HEK293 (cell line): ENCODE data around the gene EPHB1.

Experiments
- AEBP2 ChIP-seq: fragments of 450-650 bp; formaldehyde crosslinking; IDR thresholded peaks from 2 replicates; pipeline ENCODE4 v1.5.1; 2016; ENCODE audit warnings: missing biosample characterization, missing genetic modification characterization, borderline replicate concordance
- CTCF ChIP-seq: fragments of 450-650 bp; formaldehyde crosslinking; IDR thresholded peaks from 2 replicates; pipeline ENCODE4 v1.5.1; 2016; ENCODE audit warnings: missing biosample characterization, missing genetic modification characterization
- MEIS1 ChIP-seq: sonication (generic); formaldehyde crosslinking; IDR thresholded peaks from 2 replicates; pipeline ENCODE4 v1.8.1; 2022; ENCODE audit warnings: missing genetic modification reagents, mild to moderate bottlenecking, borderline replicate concordance
- MZF1 ChIP-seq: fragments of 450-650 bp; formaldehyde crosslinking; IDR thresholded peaks from 2 replicates; pipeline ENCODE4 v1.5.1; 2017; ENCODE audit warnings: missing biosample characterization, missing genetic modification characterization, borderline replicate concordance
- OVOL3 ChIP-seq: fragments of 450-650 bp; formaldehyde crosslinking; IDR thresholded peaks from 2 replicates; pipeline ENCODE4 v1.5.1; 2016; ENCODE audit warnings: missing biosample characterization, missing genetic modification characterization
- ZBTB11 ChIP-seq: fragments of 450-650 bp; formaldehyde crosslinking; conservative IDR thresholded peaks from 2 replicates; pipeline ENCODE4 v1.5.1; 2016; ENCODE audit warnings: low read depth, missing biosample characterization, missing genetic modification characterization
- ZBTB17 ChIP-seq: fragments of 450-650 bp; formaldehyde crosslinking; IDR thresholded peaks from 2 replicates; pipeline ENCODE4 v1.5.1; 2016; ENCODE audit warnings: missing biosample characterization, missing genetic modification characterization
- ZNF404 ChIP-seq: fragments of 450-650 bp; formaldehyde crosslinking; IDR thresholded peaks from 2 replicates; pipeline ENCODE4 v1.5.1; 2017; ENCODE audit warnings: missing biosample characterization, missing genetic modification characterization
- ZSCAN30 ChIP-seq: fragments of 450-650 bp; IDR thresholded peaks from 2 replicates; pipeline ENCODE4 v1.5.1; 2018; ENCODE audit warnings: missing biosample characterization, mild to moderate bottlenecking, missing genetic modification characterization, moderate library complexity

GRCh38 chr3:134777341-134777740 is 17.7 kb upstream of the EPHB1 start:
- no peak for TF ChIP-seq ZSCAN30 (tag by site-specific recombination)
- TF ChIP-seq MZF1 (tag by site-specific recombination): no peak
- no peak for TF ChIP-seq ZBTB11
- TF ChIP-seq OVOL3 (tag by site-specific recombination): no peak
- no peak for TF ChIP-seq AEBP2 (tag by site-specific recombination)
- TF ChIP-seq CTCF (tag by site-specific recombination): no peak
- no peak for TF ChIP-seq MEIS1 (CRISPR knock-in tag)
- TF ChIP-seq ZNF404 (tag by site-specific recombination): no peak
- TF ChIP-seq ZBTB17 (tag by site-specific recombination): no peak
